ENCODE results near the gene FAM209B.
"Not testable (repeated sequence)": the region's sequence is repeated elsewhere in the genome, so short reads cannot be mapped to it uniquely, and the experiment has no call there.

Gene FAM209B

GRCh38 chr20:56527521-56527920 lies 5.5 kb upstream of the FAM209B start:
- no peak for DNase-seq (ENCODE audit: insufficient read length, low spot score)
- no peak for FAIRE-seq

DNA sequence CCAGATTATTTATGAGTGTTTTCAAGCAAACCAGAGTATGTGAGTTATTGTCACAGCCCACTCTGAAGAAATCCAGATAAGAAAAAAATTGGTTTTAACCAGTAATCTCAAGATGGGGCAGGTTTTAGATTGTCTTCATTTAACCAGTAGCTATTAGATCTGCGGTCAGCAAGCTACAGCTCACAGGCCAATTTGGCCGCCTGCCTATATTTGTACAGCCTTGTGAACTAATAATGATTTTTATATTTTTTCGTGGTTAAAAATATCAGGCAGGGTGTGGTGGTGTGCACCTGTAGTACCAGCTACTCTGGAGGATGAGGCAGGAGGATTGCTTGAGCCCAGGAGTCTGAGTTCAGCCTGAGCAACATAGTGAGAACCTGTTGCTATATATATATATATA lies 5.0 kb downstream of the FAM209B start:
- no peak for FAIRE-seq
- no peak for DNase-seq (ENCODE audit: insufficient read length, low spot score)

DNA sequence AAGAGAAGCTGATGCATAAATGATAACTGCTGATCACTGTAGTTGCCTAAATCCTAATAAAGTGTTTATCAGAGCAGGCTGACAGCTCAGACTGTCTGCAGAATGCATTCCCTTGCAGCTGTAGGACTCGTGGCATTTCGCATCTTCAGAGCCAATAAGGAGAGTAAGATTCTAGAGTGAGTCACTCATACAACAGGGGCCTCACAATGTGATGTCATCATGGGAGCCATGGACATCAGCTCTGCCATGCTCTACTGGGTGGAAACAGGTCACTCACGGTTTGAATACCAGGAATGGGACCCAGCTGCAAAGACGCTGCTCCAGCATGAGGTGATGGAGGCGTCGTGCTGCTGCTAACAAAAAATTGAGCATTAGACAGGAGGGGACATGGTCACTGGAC lies 7.4 kb downstream of the FAM209B start:
- no peak for FAIRE-seq
- no peak for DNase-seq (ENCODE audit: insufficient read length, low spot score)

DNA sequence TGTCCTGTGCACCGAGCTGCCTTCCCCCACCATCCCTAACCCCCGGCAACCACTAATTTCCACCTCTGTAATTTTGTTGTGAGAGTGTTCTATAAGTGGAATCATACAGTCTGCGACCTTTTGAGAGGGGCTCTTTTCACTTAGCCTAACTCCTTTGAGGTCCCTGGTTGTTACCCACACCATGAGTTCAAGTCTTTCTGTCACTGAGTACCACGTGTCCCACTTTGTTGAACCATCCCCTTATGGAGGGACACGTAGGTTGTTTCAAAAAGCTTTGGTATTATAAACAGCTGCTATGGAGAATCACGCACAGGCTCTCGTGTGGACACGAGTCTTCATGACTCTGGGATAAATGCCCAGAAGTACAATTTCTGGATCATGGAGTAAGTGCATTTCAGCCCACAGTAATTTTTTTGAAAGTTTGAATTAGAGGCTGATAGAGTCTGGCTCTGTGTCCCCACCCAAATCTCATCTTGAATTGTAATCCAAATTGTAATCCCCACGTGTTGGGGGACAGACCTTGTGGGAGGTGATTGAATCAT lies 9.5 kb downstream of the FAM209B start:
- FAIRE-seq = no peak
- DNase-seq (ENCODE audit: insufficient read length, low spot score) = no peak

GRCh38 chr20:56551571-56551970 lies 18.5 kb downstream of the FAM209B start:
- DNase-seq (ENCODE audit: insufficient read length, low spot score) (no peak), FAIRE-seq (no peak)

- FAIRE-seq (no peak), DNase-seq (ENCODE audit: insufficient read length, low spot score) (no peak)
Measured at GRCh38 chr20:56552911-56553629, 20.0 kb downstream of the FAM209B start.

DNA sequence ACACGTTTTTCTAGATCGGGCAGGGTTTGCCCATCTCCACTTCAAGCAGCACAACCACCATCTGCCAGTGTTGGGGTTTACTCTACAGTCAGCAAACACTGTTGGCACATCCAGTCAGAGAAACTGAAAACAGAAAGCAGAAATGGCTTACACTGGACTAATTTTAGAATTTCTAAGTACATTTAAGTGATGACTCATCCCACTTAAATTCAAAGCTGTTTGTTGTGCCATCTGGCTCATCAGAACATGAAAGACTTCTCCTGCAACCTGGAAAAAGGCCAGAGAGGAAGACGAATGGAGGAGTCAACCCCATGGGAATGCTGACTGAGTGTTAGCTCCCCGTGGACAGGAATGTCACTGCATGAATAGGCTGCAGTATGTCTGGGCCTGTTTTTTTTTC lies 21.8 kb downstream of the FAM209B start:
- FAIRE-seq (peak; percentile 64), DNase-seq (ENCODE audit: insufficient read length, low spot score) (peak; percentile 41)

DNA sequence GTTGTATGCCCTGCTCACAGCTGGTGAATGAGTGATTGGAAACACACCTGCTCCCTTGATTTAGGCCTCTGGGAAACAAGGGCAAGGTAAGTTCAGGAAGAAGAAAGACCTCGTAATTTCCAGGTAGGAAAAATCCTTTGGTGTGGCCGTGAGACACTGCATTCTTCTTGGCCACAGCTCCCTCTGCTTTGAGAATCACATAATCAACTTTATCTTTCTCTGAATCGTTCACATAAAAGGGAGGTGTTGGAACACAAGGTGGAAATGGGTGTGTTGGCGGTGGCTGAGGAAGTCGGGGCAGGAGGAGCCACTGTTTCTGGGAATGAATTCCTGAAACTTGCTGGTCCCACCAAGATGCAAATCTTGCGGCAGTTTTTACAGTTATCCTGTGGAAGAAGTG lies 25.9 kb downstream of the FAM209B start:
- FAIRE-seq = no peak
- no peak for DNase-seq (ENCODE audit: insufficient read length, low spot score)

DNA sequence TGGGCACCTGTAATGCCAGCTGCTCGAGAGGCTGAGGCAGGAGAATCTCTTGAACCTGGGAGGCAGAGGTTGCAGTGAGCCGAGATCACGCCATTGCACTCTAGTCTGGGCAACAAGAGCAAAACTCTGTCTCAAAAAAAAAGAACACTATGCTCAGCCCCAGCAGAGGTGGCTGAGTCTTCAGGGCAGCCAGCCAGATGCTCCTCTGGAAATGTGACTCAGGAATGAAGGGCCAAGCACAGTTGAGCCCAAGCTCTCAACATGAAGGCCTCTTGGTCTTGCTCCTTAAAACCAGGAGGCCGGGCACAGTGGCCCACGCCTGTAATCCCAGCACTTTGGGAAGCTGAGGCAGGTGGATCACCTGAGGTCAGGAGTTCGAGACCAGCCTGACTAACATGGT lies 31.5 kb downstream of the FAM209B start:
- not testable (repeated sequence) for FAIRE-seq

DNA sequence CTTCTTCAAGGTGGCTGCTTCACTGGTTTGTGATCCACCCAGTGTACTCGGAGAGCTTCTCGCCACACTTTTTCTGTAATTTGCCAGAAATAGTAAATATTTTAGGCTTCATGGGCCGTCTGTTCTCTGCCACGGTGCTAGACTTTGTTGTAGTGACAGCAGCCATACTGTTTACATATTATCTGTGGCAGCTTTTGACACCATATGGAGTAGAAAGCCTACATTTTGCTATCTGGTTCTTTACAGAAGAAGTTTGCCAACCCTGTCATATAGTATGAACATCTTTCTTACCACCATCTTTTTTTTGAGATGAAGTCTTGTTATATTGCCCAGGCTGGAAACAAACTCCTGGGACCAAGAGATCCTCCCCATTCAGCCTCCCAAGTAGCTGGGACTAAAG lies 32.5 kb downstream of the FAM209B start:
- no peak for DNase-seq (ENCODE audit: insufficient read length, low spot score)
- FAIRE-seq = no peak

More for the DNA sequence above, 31.5 kb downstream of the FAM209B start:
- DNase-seq (ENCODE audit: insufficient read length, low spot score) = not testable (repeated sequence)

- FAIRE-seq (no peak), DNase-seq (ENCODE audit: insufficient read length, low spot score) (no peak)
Measured at GRCh38 chr20:56566621-56567020, 33.6 kb downstream of the FAM209B start.

- FAIRE-seq (no peak), DNase-seq (ENCODE audit: insufficient read length, low spot score) (no peak)
Measured at GRCh38 chr20:56570832-56571231, 37.8 kb downstream of the FAM209B start.

- FAIRE-seq = no peak
- DNase-seq (ENCODE audit: insufficient read length, low spot score) = no peak
Measured at GRCh38 chr20:56572172-56572571, 39.1 kb downstream of the FAM209B start.

DNA sequence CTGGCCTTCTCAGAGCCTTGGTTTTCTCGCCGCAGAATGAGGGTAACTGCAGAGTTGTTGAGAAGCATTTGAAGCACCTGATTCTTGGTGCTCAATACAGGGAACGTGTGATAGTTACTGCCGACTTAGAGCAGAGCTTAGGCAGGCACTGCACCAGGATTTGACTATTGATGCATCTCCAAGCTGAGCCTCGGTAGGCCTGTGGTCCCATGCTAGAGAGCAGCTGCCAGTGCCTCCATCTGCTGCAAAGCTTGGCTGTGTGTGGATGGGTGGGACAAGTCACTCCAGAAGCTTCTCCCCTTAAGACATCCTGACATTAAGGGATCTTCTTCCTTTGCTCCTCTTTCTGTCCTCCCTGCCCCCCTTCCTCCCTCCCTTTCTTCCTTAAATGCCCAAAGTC lies 40.9 kb downstream of the FAM209B start:
- DNase-seq (ENCODE audit: insufficient read length, low spot score) = no peak
- FAIRE-seq = no peak

GRCh38 chr20:56574531-56575142 lies 41.6 kb downstream of the FAM209B start:
- no peak for FAIRE-seq
- DNase-seq (ENCODE audit: insufficient read length, low spot score) = no peak

DNA sequence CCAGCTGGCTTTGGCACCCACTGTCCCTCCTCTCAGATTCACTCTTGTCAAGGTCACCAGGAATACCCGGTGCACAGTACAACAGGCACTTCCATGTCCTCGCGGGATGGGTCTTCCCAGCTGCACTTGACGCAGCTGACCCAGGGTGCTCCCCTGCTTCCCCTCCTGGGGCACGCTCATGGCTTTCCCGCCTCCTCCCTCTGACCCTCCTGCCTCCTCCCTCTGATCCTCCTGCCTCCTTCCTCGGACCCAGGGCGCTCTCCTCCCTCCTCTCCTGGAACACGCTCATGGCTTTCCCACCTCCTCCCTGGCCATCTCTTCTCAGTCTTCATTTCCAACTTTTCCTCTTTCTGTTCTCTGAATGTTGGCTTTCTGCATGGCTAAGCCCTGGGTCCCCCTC lies 42.1 kb downstream of the FAM209B start:
- FAIRE-seq (no peak), DNase-seq (ENCODE audit: insufficient read length, low spot score) (no peak)

- DNase-seq (ENCODE audit: insufficient read length, low spot score) = no peak
- no peak for FAIRE-seq
Measured at GRCh38 chr20:56575961-56576360, 42.9 kb downstream of the FAM209B start.

- DNase-seq (ENCODE audit: insufficient read length, low spot score) (no peak), FAIRE-seq (no peak)
Measured at GRCh38 chr20:56579301-56579710, 46.3 kb downstream of the FAM209B start.

DNA sequence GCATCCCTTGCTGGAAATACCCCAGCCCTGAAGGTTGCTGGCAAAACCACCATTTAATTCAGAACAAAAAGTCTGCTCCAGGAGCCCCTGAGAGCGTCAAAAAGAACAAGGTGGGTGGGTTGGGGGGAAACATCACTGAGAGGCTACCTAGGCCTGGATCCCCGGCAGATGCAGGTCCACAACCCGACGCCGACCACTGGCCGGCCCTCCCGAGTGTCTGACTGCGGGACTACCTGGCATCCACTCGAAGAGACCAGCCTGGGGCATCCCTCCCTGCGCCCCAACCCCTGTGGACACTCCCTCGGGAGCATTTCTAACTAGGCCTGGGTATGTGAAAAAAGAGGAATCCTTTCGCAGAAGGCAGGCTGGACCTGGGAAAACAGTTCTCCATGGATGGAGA lies 47.2 kb downstream of the FAM209B start:
- FAIRE-seq (no peak), DNase-seq (ENCODE audit: insufficient read length, low spot score) (no peak)

GRCh38 chr20:56581701-56582100 lies 48.7 kb downstream of the FAM209B start:
- no peak for DNase-seq (ENCODE audit: insufficient read length, low spot score)
- FAIRE-seq = no peak

- no peak for FAIRE-seq
- no peak for DNase-seq (ENCODE audit: insufficient read length, low spot score)
Measured at GRCh38 chr20:56582542-56582941, 49.5 kb downstream of the FAM209B start.

DNA sequence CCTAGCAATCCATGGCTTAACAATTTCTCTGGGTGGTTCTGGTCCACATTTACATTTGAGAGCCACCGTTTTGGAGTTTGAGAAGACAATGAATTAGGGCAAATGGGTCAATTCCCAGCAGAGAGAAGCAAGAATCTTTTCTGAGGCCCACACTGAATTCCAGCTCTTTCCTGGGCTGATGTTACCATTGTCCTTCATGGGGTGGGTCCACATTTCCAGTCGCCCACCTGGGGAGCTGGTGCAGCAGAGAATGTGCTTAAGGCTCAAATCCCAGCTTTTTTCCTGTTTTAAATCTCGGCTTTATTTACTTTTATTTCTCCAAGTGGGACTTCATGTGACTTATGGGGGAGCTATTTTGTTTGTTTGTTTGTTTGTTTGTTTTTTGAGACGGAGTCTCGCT lies 51.9 kb downstream of the FAM209B start:
- DNase-seq (ENCODE audit: insufficient read length, low spot score) (no peak), FAIRE-seq (no peak)

All from GM19239 (cell line).